ENCODE measurements around the gene SYNE1.
"Not testable (repeated sequence)": the region's sequence is repeated elsewhere in the genome, so short reads cannot be mapped to it uniquely, and the experiment has no call there.

Gene SYNE1

GRCh38 chr6:152423216-152424103 is 213.7 kb downstream of the SYNE1 start:
- H3K36me3 ChIP-seq (ENCODE audit: control insufficient read depth, insufficient read depth, low read length): no peaks in the 10 kb centered on the region
- H3K4me1 ChIP-seq (ENCODE audit: control insufficient read depth, insufficient read depth, low read length): no peaks in the 10 kb centered on the region
- no peak overlapping the region for H3K4me3 ChIP-seq (ENCODE audit: low read depth, low read length)
- H3K9ac ChIP-seq (ENCODE audit: low read depth, low read length): no peak overlapping the region
- H3K27me3 ChIP-seq (ENCODE audit: control insufficient read depth, insufficient read depth, low read length): no peaks in the 10 kb centered on the region
- H3K9me3 ChIP-seq (ENCODE audit: control insufficient read depth, insufficient read depth, low read length): no peaks in the 10 kb centered on the region
- no peak overlapping the region for H3K27ac ChIP-seq (ENCODE audit: low read depth, low read length)

GRCh38 chr6:152421496-152421895 is 215.7 kb downstream of the SYNE1 start:
- H3K36me3 ChIP-seq (ENCODE audit: control insufficient read depth, insufficient read depth, low read length); H3K27ac ChIP-seq (ENCODE audit: low read depth, low read length); H3K9ac ChIP-seq (ENCODE audit: low read depth, low read length); H3K4me1 ChIP-seq (ENCODE audit: control insufficient read depth, insufficient read depth, low read length); H3K27me3 ChIP-seq (ENCODE audit: control insufficient read depth, insufficient read depth, low read length); H3K4me3 ChIP-seq (ENCODE audit: low read depth, low read length); H3K9me3 ChIP-seq (ENCODE audit: control insufficient read depth, insufficient read depth, low read length): not testable (repeated sequence)

- Histone ChIP-seq H3K4me3 (ENCODE audit: low read depth, low read length) (no peak overlapping the region), H3K9me3 (ENCODE audit: control insufficient read depth, insufficient read depth, low read length) (no peaks in the 10 kb centered on the region), H3K4me1 (ENCODE audit: control insufficient read depth, insufficient read depth, low read length) (no peaks in the 10 kb centered on the region), H3K36me3 (ENCODE audit: control insufficient read depth, insufficient read depth, low read length) (no peaks in the 10 kb centered on the region), H3K9ac (ENCODE audit: low read depth, low read length) (no peak overlapping the region), H3K27ac (ENCODE audit: low read depth, low read length) (no peak overlapping the region), H3K27me3 (ENCODE audit: control insufficient read depth, insufficient read depth, low read length) (no peaks in the 10 kb centered on the region)
Observed at GRCh38 chr6:152420696-152421095, 216.5 kb downstream of the SYNE1 start.

- no peaks in the 10 kb centered on the region for H3K4me1 ChIP-seq (ENCODE audit: control insufficient read depth, insufficient read depth, low read length)
- H3K9me3 ChIP-seq (ENCODE audit: control insufficient read depth, insufficient read depth, low read length): no peaks in the 10 kb centered on the region
- H3K9ac ChIP-seq (ENCODE audit: low read depth, low read length): no peak overlapping the region
- H3K4me3 ChIP-seq (ENCODE audit: low read depth, low read length): no peak overlapping the region
- no peak overlapping the region for H3K27ac ChIP-seq (ENCODE audit: low read depth, low read length)
- H3K27me3 ChIP-seq (ENCODE audit: control insufficient read depth, insufficient read depth, low read length): no peaks in the 10 kb centered on the region
- no peaks in the 10 kb centered on the region for H3K36me3 ChIP-seq (ENCODE audit: control insufficient read depth, insufficient read depth, low read length)
Observed at GRCh38 chr6:152418551-152418950, 218.6 kb downstream of the SYNE1 start.

DNA sequence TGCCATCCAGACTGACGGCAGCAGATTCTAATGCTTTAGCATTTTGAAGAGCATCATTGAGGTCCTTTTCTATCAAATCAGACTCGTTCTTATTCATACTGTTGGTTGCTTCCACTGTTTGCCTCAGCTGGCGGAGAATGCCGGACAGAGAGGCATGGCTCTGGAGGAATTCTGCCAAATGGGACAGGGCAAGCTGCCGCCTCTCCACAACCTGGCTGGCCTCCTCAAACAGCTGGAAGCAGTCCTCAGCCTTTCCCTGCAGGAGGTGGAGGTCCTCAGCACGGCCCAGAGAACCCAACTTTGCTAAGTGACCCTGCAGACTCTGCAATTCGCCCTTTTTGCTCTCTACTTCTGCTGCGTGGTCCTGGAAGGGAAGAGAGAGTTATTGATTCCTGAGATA is 220.5 kb downstream of the SYNE1 start:
- Histone ChIP-seq H3K36me3 (ENCODE audit: control insufficient read depth, insufficient read depth, low read length) (no peaks in the 10 kb centered on the region), H3K4me3 (ENCODE audit: low read depth, low read length) (no peak overlapping the region), H3K4me1 (ENCODE audit: control insufficient read depth, insufficient read depth, low read length) (no peaks in the 10 kb centered on the region), H3K27me3 (ENCODE audit: control insufficient read depth, insufficient read depth, low read length) (no peaks in the 10 kb centered on the region), H3K27ac (ENCODE audit: low read depth, low read length) (no peak overlapping the region), H3K9ac (ENCODE audit: low read depth, low read length) (no peak overlapping the region), H3K9me3 (ENCODE audit: control insufficient read depth, insufficient read depth, low read length) (no peaks in the 10 kb centered on the region)

DNA sequence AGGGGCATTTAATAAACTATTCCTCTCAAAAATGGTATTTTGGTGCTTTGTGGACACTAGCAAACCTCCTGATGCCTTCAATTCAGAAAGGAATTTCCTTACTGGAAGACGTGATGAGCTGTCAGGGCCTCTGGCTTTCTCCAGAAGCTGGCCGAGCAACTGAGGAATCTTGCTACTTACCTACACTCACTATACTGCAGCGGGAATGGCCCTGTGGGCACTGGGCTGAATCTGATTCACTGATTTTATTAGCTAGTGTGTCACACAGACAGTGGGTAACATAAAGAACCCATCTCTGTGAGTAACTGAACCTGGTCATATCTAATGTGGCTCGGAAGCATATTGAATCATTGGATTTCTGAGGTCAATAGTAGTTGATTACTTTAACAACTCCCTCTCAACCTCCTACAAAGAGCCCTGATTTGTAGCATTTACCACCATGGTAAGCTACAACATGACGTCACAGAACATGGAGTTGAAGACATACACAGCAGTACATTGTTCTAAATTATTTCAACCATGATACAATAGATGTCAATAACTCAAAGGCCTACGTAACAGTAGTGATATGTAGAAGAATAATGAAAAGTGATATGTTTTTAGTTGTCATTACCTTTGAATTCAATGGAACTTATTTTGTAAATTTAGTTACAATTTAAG is 232.1 kb downstream of the SYNE1 start:
- H3K36me3 ChIP-seq (ENCODE audit: control insufficient read depth, insufficient read depth, low read length): no peaks in the 10 kb centered on the region
- H3K4me1 ChIP-seq (ENCODE audit: control insufficient read depth, insufficient read depth, low read length): peaks cover 9% of the 10 kb centered on the region; the same call in 1 of the 2 replicates
- H3K9ac ChIP-seq (ENCODE audit: low read depth, low read length): no peak overlapping the region
- H3K4me3 ChIP-seq (ENCODE audit: low read depth, low read length): no peak overlapping the region
- H3K27ac ChIP-seq (ENCODE audit: low read depth, low read length): no peak overlapping the region
- H3K27me3 ChIP-seq (ENCODE audit: control insufficient read depth, insufficient read depth, low read length): no peaks in the 10 kb centered on the region
- H3K9me3 ChIP-seq (ENCODE audit: control insufficient read depth, insufficient read depth, low read length): no peaks in the 10 kb centered on the region

GRCh38 chr6:152404086-152404857 is 232.9 kb downstream of the SYNE1 start:
- Histone ChIP-seq H3K9me3 (ENCODE audit: control insufficient read depth, insufficient read depth, low read length) (no peaks in the 10 kb centered on the region), H3K27me3 (ENCODE audit: control insufficient read depth, insufficient read depth, low read length) (no peaks in the 10 kb centered on the region), H3K36me3 (ENCODE audit: control insufficient read depth, insufficient read depth, low read length) (no peaks in the 10 kb centered on the region), H3K4me1 (ENCODE audit: control insufficient read depth, insufficient read depth, low read length) (peaks cover 9% of the 10 kb centered on the region; the same call in 1 of the 2 replicates), H3K4me3 (ENCODE audit: low read depth, low read length) (no peak overlapping the region), H3K9ac (ENCODE audit: low read depth, low read length) (no peak overlapping the region), H3K27ac (ENCODE audit: low read depth, low read length) (no peak overlapping the region)

GRCh38 chr6:152402791-152403190 is 234.4 kb downstream of the SYNE1 start:
- H3K4me1 ChIP-seq (ENCODE audit: control insufficient read depth, insufficient read depth, low read length): peaks cover 9% of the 10 kb centered on the region; the same call in 1 of the 2 replicates
- no peak overlapping the region for H3K4me3 ChIP-seq (ENCODE audit: low read depth, low read length)
- no peaks in the 10 kb centered on the region for H3K27me3 ChIP-seq (ENCODE audit: control insufficient read depth, insufficient read depth, low read length)
- no peak overlapping the region for H3K9ac ChIP-seq (ENCODE audit: low read depth, low read length)
- H3K36me3 ChIP-seq (ENCODE audit: control insufficient read depth, insufficient read depth, low read length): no peaks in the 10 kb centered on the region
- no peaks in the 10 kb centered on the region for H3K9me3 ChIP-seq (ENCODE audit: control insufficient read depth, insufficient read depth, low read length)
- H3K27ac ChIP-seq (ENCODE audit: low read depth, low read length): no peak overlapping the region

- Histone ChIP-seq H3K36me3 (ENCODE audit: control insufficient read depth, insufficient read depth, low read length) (no peaks in the 10 kb centered on the region), H3K4me1 (ENCODE audit: control insufficient read depth, insufficient read depth, low read length) (peaks cover 9% of the 10 kb centered on the region; the same call in 1 of the 2 replicates), H3K27ac (ENCODE audit: low read depth, low read length) (no peak overlapping the region), H3K27me3 (ENCODE audit: control insufficient read depth, insufficient read depth, low read length) (no peaks in the 10 kb centered on the region), H3K9me3 (ENCODE audit: control insufficient read depth, insufficient read depth, low read length) (no peaks in the 10 kb centered on the region), H3K9ac (ENCODE audit: low read depth, low read length) (no peak overlapping the region), H3K4me3 (ENCODE audit: low read depth, low read length) (no peak overlapping the region)
Observed at GRCh38 chr6:152401978-152402377, 235.2 kb downstream of the SYNE1 start.

GRCh38 chr6:152399399-152399798 is 237.8 kb downstream of the SYNE1 start:
- peaks cover 9% of the 10 kb centered on the region; the same call in 1 of the 2 replicates for H3K4me1 ChIP-seq (ENCODE audit: control insufficient read depth, insufficient read depth, low read length)
- no peaks in the 10 kb centered on the region for H3K27me3 ChIP-seq (ENCODE audit: control insufficient read depth, insufficient read depth, low read length)
- no peak overlapping the region for H3K4me3 ChIP-seq (ENCODE audit: low read depth, low read length)
- no peaks in the 10 kb centered on the region for H3K36me3 ChIP-seq (ENCODE audit: control insufficient read depth, insufficient read depth, low read length)
- no peak overlapping the region for H3K27ac ChIP-seq (ENCODE audit: low read depth, low read length)
- H3K9me3 ChIP-seq (ENCODE audit: control insufficient read depth, insufficient read depth, low read length): no peaks in the 10 kb centered on the region
- no peak overlapping the region for H3K9ac ChIP-seq (ENCODE audit: low read depth, low read length)
